Effector memory CD4-positive, alpha-beta T cell (primary cell): Measurements from ENCODE around the gene CA12.

ENCODE experiments used
- DNase-seq, 3 donors: peaks; one replicate each; pipeline ENCODE4 v3.0.0-alpha.2; 2020
- H3K27ac ChIP-seq: 2 replicates; pipeline ENCODE4 v1.7.0; 2013; ENCODE audit warnings: mild to moderate bottlenecking, low read length, moderate library complexity; ENCODE audit not compliant: insufficient read depth, poor library complexity, severe bottlenecking
- H3K27me3 ChIP-seq: replicated peaks from 2 replicates; pipeline ENCODE4 v1.7.0; 2013; ENCODE audit warnings: mild to moderate bottlenecking, low read length; ENCODE audit not compliant: insufficient read depth, control insufficient read depth, poor library complexity, severe bottlenecking
- H3K36me3 ChIP-seq: 2 replicates; pipeline ENCODE4 v1.7.0; 2013; ENCODE audit warnings: mild to moderate bottlenecking, low read length, moderate library complexity; ENCODE audit not compliant: control insufficient read depth, insufficient read depth
- H3K4me1 ChIP-seq: 2 replicates; pipeline ENCODE4 v1.7.0; 2013; ENCODE audit warnings: low read length, mild to moderate bottlenecking; ENCODE audit not compliant: control insufficient read depth, insufficient read depth, poor library complexity, severe bottlenecking
- H3K4me3 ChIP-seq: 2 replicates; pipeline ENCODE4 v1.7.0; 2013; ENCODE audit warnings: low read length, low read depth, mild to moderate bottlenecking; ENCODE audit not compliant: insufficient read depth, poor library complexity, severe bottlenecking
- H3K9me3 ChIP-seq: 2 replicates; pipeline ENCODE4 v1.7.0; 2013; ENCODE audit warnings: mild to moderate bottlenecking, low read length, moderate library complexity; ENCODE audit not compliant: control insufficient read depth

CA12 gene

GRCh38 chr15:63389902-63390670 lies 8.4 kb upstream of the CA12 start:
- no peaks in the 10 kb centered on the region for H3K36me3 ChIP-seq
- H3K4me3 ChIP-seq, result no peak overlapping the region
- H3K4me1 ChIP-seq, result no peaks in the 10 kb centered on the region
- H3K27me3 ChIP-seq, result no peaks in the 10 kb centered on the region
- H3K9me3 ChIP-seq, result no peaks in the 10 kb centered on the region
- no peak for DNase-seq
- H3K27ac ChIP-seq, result no peak overlapping the region

- Histone ChIP-seq H3K4me3 (no peak overlapping the region), H3K4me1 (no peaks in the 10 kb centered on the region), H3K36me3 (no peaks in the 10 kb centered on the region), H3K27ac (no peak overlapping the region), H3K27me3 (peaks cover 4% of the 10 kb centered on the region), H3K9me3 (no peaks in the 10 kb centered on the region)
- DNase-seq, result no peak
Measured at GRCh38 chr15:63388511-63388910, 6.9 kb upstream of the CA12 start.

- Histone ChIP-seq H3K27me3 (peaks cover 4% of the 10 kb centered on the region), H3K27ac (no peak overlapping the region), H3K36me3 (no peaks in the 10 kb centered on the region), H3K4me3 (no peak overlapping the region), H3K9me3 (no peaks in the 10 kb centered on the region), H3K4me1 (no peaks in the 10 kb centered on the region)
- no peak for DNase-seq
Measured at GRCh38 chr15:63387748-63388493, 6.3 kb upstream of the CA12 start.

- Histone ChIP-seq H3K27me3 (peaks cover 13% of the 10 kb centered on the region), H3K4me3 (no peak overlapping the region), H3K27ac (no peak overlapping the region), H3K9me3 (no peaks in the 10 kb centered on the region), H3K36me3 (no peaks in the 10 kb centered on the region), H3K4me1 (peaks cover 7% of the 10 kb centered on the region)
- DNase-seq, result no peak
Measured at GRCh38 chr15:63385911-63386531, 4.4 kb upstream of the CA12 start.

- Histone ChIP-seq H3K4me3 (no peak overlapping the region), H3K4me1 (peaks cover 7% of the 10 kb centered on the region), H3K36me3 (no peaks in the 10 kb centered on the region), H3K27ac (no peak overlapping the region), H3K27me3 (peaks cover 16% of the 10 kb centered on the region), H3K9me3 (no peaks in the 10 kb centered on the region)
- DNase-seq, result no peak
Measured at GRCh38 chr15:63384906-63385305, 3.3 kb upstream of the CA12 start.

GRCh38 chr15:63382966-63383710 lies 1.5 kb upstream of the CA12 start:
- DNase-seq, result no peak
- H3K27ac ChIP-seq, result no peak overlapping the region
- no peak overlapping the region for H3K4me3 ChIP-seq
- peaks cover 7% of the 10 kb centered on the region for H3K4me1 ChIP-seq
- H3K9me3 ChIP-seq, result no peaks in the 10 kb centered on the region
- no peaks in the 10 kb centered on the region for H3K36me3 ChIP-seq
- H3K27me3 ChIP-seq, result peaks cover 16% of the 10 kb centered on the region

GRCh38 chr15:63380808-63381282 lies 801 bp downstream of the CA12 start:
- DNase-seq, result no peak
- no peak overlapping the region for H3K27ac ChIP-seq
- peaks cover 7% of the 10 kb centered on the region for H3K4me1 ChIP-seq
- peaks cover 24% of the 10 kb centered on the region for H3K27me3 ChIP-seq
- no peaks in the 10 kb centered on the region for H3K9me3 ChIP-seq
- no peaks in the 10 kb centered on the region for H3K36me3 ChIP-seq
- H3K4me3 ChIP-seq, result no peak overlapping the region

- H3K27me3 ChIP-seq, result peaks cover 24% of the 10 kb centered on the region
- no peaks in the 10 kb centered on the region for H3K9me3 ChIP-seq
- no peaks in the 10 kb centered on the region for H3K36me3 ChIP-seq
- H3K4me1 ChIP-seq, result peaks cover 7% of the 10 kb centered on the region
- DNase-seq, result no peak
- H3K27ac ChIP-seq, result no peak overlapping the region
- H3K4me3 ChIP-seq, result no peak overlapping the region
Measured at GRCh38 chr15:63380151-63380807, 1.4 kb downstream of the CA12 start.

- Histone ChIP-seq H3K9me3 (no peaks in the 10 kb centered on the region), H3K4me3 (no peak overlapping the region), H3K4me1 (peaks cover 7% of the 10 kb centered on the region), H3K27ac (no peak overlapping the region), H3K36me3 (no peaks in the 10 kb centered on the region), H3K27me3 (peaks cover 24% of the 10 kb centered on the region)
- DNase-seq, result no peak
Measured at GRCh38 chr15:63379492-63380150, 2.0 kb downstream of the CA12 start.
